ENCODE measurements around the gene F13A1.

F13A1 gene

DNA sequence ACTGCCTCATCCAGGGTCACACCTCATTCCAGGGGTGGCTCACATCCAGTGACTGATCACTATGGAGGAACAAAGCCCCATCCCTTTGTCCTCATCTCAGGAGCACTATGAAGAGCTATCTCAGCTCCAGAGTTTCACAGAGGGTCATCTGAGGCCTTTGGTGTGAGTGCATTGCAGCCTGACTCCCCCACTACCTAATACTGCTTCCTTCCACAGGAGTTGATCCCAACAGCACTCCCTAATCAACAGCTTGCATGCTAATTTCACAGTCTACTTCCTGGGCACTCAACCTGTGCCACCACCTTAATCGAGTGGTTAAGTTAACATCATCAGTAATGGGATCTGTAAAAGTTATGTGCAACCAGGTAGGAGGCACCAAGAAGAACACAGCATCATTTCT lies 37.7 kb downstream of the F13A1 start:
- no peak for DNase-seq (ENCODE audit: low read depth)
- H3K4me3 ChIP-seq (ENCODE audit: low read length), result no peak overlapping the region
- TF ChIP-seq, protein P1, sequence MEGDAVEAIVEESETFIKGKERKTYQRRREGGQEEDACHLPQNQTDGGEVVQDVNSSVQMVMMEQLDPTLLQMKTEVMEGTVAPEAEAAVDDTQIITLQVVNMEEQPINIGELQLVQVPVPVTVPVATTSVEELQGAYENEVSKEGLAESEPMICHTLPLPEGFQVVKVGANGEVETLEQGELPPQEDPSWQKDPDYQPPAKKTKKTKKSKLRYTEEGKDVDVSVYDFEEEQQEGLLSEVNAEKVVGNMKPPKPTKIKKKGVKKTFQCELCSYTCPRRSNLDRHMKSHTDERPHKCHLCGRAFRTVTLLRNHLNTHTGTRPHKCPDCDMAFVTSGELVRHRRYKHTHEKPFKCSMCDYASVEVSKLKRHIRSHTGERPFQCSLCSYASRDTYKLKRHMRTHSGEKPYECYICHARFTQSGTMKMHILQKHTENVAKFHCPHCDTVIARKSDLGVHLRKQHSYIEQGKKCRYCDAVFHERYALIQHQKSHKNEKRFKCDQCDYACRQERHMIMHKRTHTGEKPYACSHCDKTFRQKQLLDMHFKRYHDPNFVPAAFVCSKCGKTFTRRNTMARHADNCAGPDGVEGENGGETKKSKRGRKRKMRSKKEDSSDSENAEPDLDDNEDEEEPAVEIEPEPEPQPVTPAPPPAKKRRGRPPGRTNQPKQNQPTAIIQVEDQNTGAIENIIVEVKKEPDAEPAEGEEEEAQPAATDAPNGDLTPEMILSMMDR (IDR thresholded peaks at IDR 0.05; ENCODE audit: insufficient read depth, low read depth, low read length, missing control alignments), result no peak

DNA sequence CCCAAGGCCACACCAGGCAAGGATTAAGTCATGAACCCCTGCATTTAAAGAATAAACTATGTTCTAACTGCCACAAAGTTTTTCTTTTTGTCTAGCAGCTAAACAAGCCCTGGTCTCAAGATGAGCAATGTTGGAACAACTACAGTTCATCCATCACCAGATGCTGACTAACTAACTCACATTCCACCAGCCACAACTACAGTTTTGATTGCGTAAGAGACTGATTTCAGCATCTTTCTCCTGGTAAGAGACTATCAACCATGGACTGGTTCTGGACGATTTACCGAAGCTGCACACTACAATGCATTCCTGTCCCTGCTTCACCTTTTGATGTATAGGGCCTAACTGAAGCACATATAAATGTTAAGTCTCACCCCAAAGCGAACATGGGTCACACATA lies 43.0 kb downstream of the F13A1 start:
- TF ChIP-seq, protein P1 (IDR thresholded peaks at IDR 0.05; ENCODE audit: insufficient read depth, low read depth, low read length, missing control alignments), result no peak
- DNase-seq (ENCODE audit: low read depth), result peak; percentile 73
- no peak overlapping the region for H3K4me3 ChIP-seq (ENCODE audit: low read length)

DNA sequence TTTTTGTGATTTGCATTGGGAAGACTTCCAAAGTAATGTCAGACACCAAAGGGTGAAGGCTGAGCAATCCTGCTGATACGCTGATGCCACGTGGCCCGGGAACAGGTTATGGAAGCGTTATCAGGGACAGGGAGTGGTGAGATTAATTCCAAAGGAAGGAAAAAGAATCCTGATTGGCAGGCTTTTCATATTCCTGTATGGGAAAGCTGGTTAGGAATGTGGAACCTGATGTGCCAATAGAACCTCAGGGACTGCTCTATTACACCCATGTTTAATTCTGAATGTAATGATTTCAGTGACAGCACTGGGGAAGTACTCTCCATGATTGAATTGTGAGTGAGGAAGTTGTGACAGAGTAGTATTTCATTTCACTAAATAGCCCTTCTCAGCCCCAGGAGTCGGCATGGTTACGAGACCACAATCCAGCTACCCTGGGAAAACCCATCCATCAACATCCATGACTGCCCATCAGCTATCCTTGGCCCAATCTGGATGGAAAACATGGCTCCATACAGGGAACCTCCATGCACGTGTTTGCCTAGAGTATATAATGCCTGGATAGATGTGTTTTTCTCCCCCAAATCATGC lies 49.4 kb downstream of the F13A1 start:
- H3K4me3 ChIP-seq (ENCODE audit: low read length), result no peak overlapping the region
- no peak for DNase-seq (ENCODE audit: low read depth)
- TF ChIP-seq, protein P1 (IDR thresholded peaks at IDR 0.05; ENCODE audit: insufficient read depth, low read depth, low read length, missing control alignments), result no peak

DNA sequence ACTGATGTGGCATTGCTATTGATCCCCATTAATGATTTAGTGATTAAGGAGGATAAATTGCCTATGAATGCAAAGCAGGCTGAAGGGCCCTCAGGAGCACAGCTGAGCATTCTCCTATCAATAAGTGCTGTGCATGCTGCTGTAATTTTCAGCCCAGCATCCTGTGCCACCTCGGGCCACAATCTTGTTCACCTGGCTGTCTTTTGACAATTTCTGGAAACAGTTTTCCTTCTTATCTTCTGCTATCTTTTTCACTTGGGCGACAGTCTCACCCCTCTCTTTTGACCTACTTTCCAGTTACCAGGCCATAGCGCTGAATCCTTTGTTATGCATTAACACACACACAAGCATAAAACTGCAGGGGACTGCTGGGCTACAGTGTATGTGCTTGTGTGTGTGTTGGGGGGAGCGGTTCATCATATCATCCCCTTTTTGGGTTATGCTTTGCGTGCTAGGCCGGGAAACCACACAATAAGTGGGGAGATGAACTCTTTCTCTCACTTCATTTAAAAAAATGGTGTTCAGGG lies 60.2 kb downstream of the F13A1 start:
- TF ChIP-seq, protein P1 (IDR thresholded peaks at IDR 0.05; ENCODE audit: insufficient read depth, low read depth, low read length, missing control alignments), result no peak
- no peak for DNase-seq (ENCODE audit: low read depth)
- H3K4me3 ChIP-seq (ENCODE audit: low read length), result no peak overlapping the region

- DNase-seq (ENCODE audit: low read depth), result no peak
- TF ChIP-seq, protein P1 (IDR thresholded peaks at IDR 0.05; ENCODE audit: insufficient read depth, low read depth, low read length, missing control alignments), result no peak
- H3K4me3 ChIP-seq (ENCODE audit: low read length), result no peak overlapping the region
Measured at GRCh38 chr6:6256886-6257285, 63.6 kb downstream of the F13A1 start.

DNA sequence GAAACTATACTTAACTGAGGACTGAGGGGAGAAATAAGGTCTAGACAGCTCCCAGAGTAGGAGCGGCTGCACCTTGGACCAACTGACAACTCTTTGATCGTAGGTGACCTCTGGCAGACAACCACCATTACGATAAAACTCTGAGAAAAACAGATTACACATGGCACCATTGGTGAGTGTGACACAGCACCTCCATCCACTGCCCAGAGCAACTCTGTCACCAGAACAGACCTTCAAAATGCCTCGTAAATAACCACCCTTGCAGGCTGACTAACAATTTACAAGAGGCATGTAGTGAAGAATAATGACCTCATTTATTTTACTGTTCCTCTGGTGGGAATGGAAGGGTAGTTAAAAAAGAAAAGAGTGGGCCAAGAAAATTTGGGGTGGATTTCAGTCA lies 64.2 kb downstream of the F13A1 start:
- TF ChIP-seq, protein P1 (IDR thresholded peaks at IDR 0.05; ENCODE audit: insufficient read depth, low read depth, low read length, missing control alignments), result no peak
- no peak for DNase-seq (ENCODE audit: low read depth)
- no peak overlapping the region for H3K4me3 ChIP-seq (ENCODE audit: low read length)

All from epithelial cell of esophagus (primary cell).